GM12872 (cell line): Measurements from ENCODE around the gene YARS2.

Source experiments
- TF ChIP-seq, protein P1 (sequence below): IDR thresholded peaks from 3 replicates; pipeline ENCODE4 v1.5.1; 2011; ENCODE audit warnings: low read depth, mild to moderate bottlenecking, low read length, moderate library complexity; ENCODE audit not compliant: insufficient read depth

Gene YARS2

DNA sequence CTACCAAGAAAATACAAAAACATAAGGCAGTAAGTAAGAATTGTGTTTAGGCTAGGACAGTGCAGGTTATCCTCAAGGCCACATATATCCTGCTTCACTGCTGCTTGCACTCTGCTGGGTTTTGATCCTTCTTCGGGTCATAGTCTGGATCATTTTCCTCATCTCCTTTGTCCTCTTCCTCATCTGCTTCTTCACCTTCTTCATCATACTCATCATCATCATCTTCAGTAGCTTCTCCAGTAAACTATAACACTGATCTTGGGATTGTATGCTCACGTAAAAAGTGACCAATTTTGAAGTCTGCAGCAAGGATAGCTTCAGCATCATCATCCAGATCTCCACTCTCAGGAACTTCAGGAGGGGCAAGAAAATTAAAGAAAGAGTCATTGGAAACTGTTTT is 29.4 kb downstream of the YARS2 start:
- TF ChIP-seq, protein P1, sequence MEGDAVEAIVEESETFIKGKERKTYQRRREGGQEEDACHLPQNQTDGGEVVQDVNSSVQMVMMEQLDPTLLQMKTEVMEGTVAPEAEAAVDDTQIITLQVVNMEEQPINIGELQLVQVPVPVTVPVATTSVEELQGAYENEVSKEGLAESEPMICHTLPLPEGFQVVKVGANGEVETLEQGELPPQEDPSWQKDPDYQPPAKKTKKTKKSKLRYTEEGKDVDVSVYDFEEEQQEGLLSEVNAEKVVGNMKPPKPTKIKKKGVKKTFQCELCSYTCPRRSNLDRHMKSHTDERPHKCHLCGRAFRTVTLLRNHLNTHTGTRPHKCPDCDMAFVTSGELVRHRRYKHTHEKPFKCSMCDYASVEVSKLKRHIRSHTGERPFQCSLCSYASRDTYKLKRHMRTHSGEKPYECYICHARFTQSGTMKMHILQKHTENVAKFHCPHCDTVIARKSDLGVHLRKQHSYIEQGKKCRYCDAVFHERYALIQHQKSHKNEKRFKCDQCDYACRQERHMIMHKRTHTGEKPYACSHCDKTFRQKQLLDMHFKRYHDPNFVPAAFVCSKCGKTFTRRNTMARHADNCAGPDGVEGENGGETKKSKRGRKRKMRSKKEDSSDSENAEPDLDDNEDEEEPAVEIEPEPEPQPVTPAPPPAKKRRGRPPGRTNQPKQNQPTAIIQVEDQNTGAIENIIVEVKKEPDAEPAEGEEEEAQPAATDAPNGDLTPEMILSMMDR, result no peak

DNA sequence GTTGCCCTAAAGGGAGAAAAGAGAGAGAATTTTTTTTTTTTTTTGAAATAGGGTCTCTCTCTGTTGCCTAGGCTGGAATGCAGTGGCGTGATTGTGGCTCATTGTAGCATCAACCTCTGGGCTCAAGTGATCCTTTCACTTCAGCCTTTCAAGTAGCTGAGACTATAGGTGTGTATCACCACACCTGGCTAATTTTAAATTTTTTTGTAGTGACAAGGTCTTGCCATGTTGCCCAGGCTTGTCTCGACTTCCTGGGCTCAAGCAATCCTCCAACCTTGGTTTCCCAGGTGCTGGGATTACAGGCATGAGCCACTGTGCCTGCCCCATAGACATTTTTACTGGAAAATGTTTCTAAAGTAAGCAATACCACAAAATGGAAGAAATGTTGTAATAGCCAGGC is 36.8 kb downstream of the YARS2 start:
- TF ChIP-seq, protein P1, result no peak

DNA sequence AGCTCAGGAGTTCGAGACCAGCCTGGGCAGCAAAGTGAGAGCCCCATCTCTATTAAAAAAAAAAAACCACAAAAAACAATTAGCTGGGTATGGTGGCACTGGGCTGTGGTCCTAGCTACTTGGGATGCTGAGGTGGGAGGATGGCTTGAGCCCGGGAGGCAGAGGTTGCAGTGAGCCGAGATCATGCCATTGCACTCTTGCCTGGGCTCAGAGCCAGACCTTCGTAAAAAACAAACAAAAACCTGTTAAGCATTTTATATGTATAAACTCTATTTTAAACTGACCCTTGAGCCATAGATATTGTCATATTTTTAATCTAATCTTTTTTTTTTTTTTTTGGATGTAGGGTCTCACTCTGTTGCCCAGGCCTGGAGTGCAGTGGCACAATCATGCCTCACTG is 40.9 kb downstream of the YARS2 start:
- TF ChIP-seq, protein P1, result no peak

DNA sequence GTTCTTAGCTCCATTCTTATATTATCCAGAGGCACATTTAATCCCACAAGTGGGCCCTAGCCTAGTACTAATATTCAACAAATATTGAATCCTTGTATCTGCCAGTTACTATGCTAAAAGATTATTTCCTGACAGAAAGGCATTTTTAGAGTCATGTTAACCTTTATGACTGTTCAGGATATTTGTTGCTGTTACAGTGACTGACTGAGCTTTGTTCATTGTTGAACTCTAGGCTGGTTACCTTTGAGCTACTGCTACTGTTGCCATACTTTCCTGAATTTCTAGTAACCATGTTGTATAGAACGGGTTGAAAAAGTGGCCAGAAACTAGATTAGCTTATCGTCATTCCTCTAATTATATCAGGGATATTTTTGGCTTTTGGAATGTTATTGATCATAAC is 46.8 kb downstream of the YARS2 start:
- TF ChIP-seq, protein P1, result no peak

DNA sequence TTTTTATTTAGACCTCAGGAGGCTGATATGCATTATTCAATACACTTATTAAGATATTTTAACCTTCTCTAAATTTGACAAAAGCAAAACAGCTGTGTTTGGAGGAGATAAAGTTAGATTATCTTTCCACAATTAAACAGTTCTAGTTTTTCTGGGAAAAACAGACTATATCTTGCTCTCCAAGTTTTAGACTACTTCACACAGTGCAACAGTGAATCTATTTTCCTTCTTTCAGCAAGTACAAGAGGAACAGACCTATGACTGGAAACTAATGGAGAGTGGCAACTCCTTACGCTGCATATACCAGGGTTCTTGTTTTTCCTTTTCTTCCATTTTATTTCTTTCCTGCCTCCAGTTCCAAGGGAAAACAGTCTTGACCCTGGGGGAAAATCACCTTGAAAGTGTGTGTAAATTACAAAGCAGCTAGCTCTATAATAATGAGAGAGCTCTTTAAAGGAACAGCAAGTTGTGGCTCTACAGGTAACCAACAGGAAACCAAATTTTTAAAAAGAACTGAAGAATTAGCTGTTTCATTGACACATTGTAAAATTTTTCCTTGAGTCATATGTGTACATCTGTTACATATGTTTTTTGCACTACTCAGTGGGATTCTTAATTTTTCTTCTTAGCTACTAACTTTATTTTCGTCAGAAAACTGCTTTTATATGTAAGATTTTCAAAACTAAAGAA is 49.2 kb downstream of the YARS2 start:
- TF ChIP-seq, protein P1, result no peak

DNA sequence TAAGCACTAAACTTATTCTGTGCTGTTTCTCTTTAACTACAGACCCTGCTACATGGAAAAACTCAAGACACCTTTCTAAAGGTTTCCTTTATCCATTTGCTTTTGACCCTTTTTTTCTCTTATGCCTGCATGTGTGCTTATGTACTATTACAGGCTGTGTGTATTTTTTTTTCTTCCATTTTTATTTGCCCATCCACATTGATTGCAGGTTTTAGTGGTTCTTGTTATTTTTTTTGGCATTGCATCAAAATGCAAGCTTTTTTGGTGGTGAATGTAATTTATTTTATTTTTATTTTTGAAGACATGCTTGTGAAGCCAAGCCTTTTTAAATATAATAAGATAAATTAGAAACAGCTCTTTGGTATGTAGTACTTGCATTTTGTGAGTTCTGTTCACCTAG is 49.9 kb downstream of the YARS2 start:
- TF ChIP-seq, protein P1, result no peak

DNA sequence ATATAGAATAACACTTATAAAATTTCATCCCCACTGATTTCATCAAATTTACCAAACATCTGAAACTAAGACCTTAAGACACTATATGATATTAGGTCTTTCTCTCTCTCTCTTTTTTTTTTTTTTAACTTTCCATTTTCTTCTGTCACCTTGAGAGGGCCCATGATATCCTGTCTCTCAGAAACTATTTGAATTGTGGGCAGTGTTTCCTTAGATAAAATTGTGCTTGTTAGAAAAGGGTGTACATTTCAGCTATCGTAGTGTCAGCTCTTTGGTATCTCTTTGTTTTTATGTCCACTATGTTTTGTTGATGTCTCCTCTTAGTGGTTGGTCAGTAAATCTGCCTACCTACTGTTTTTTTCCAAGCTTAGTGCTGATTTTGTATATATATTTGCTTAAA is 52.8 kb downstream of the YARS2 start:
- TF ChIP-seq, protein P1, result no peak
